H9 (cell line): ENCODE measurements around the gene NSUN2. TPM values are rescaled to one million over a fixed set of nuclear protein-coding genes. Genes with fewer than 3 reads are reported as not detected.

Source experiments
- DNase-seq: peaks from one replicate; pipeline ENCODE4 v3.0.0-alpha.2; 2017
- H2AFZ ChIP-seq: one replicate; pipeline ENCODE4 v1.6.1; 2013; ENCODE audit warnings: mild to moderate bottlenecking, low read length, control low read depth, moderate library complexity
- H2AK5ac ChIP-seq: 2 replicates; pipeline ENCODE4 v1.6.1; 2013; ENCODE audit warnings: low read length, control low read depth, mixed read lengths; ENCODE audit not compliant: insufficient read length
- H2BK120ac ChIP-seq: one replicate; pipeline ENCODE4 v1.6.1; 2013; ENCODE audit warnings: low read depth, mild to moderate bottlenecking, low read length, control low read depth, inconsistent platforms; ENCODE audit not compliant: poor library complexity, severe bottlenecking
- H2BK12ac ChIP-seq: 2 replicates; pipeline ENCODE4 v1.6.1; 2013; ENCODE audit warnings: low read length, control low read depth, mixed read lengths, low read depth; ENCODE audit not compliant: insufficient read length
- H2BK15ac ChIP-seq: 2 replicates; pipeline ENCODE4 v1.6.1; 2013; ENCODE audit warnings: low read depth, low read length, control low read depth
- H2BK20ac ChIP-seq: one replicate; pipeline ENCODE4 v1.6.1; 2013; ENCODE audit warnings: low read depth, mild to moderate bottlenecking, low read length, control low read depth, inconsistent platforms; ENCODE audit not compliant: poor library complexity, severe bottlenecking
- H2BK5ac ChIP-seq: 2 replicates; pipeline ENCODE4 v1.6.1; 2013; ENCODE audit warnings: low read length, control low read depth, mixed read lengths; ENCODE audit not compliant: insufficient read length
- H3K14ac ChIP-seq: 2 replicates; pipeline ENCODE4 v1.6.1; 2013; ENCODE audit warnings: low read length, control low read depth; ENCODE audit not compliant: insufficient read depth
- H3K18ac ChIP-seq: 2 replicates; pipeline ENCODE4 v1.6.1; 2013; ENCODE audit warnings: low read depth, mild to moderate bottlenecking, mixed read lengths, low read length, control low read depth; ENCODE audit not compliant: insufficient read length
- H3K23ac ChIP-seq: 2 replicates; pipeline ENCODE4 v1.6.1; 2013; ENCODE audit warnings: low read length, control low read depth, mixed read lengths, low read depth; ENCODE audit not compliant: insufficient read length
- H3K23me2 ChIP-seq: 2 replicates; pipeline ENCODE4 v1.6.1; 2013; ENCODE audit warnings: low read depth, mild to moderate bottlenecking, mixed read lengths, low read length, control low read depth; ENCODE audit not compliant: insufficient read length, poor library complexity, severe bottlenecking
- H3K27ac ChIP-seq: 2 replicates; pipeline ENCODE4 v1.5.1; 2013; ENCODE audit warnings: low read length, control low read depth, mixed read lengths, low read depth; ENCODE audit not compliant: insufficient read length
- H3K27me3 ChIP-seq: 2 replicates; pipeline ENCODE4 v1.6.1; 2013; ENCODE audit warnings: low read length, control low read depth, inconsistent platforms; ENCODE audit not compliant: insufficient read depth
- H3K4ac ChIP-seq: 2 replicates; pipeline ENCODE4 v1.6.1; 2013; ENCODE audit warnings: low read depth, mild to moderate bottlenecking, control low read depth, inconsistent platforms, low read length, moderate library complexity
- H3K4me1 ChIP-seq: 2 replicates; pipeline ENCODE4 v1.6.1; 2013; ENCODE audit warnings: low read length, control low read depth, inconsistent platforms; ENCODE audit not compliant: insufficient read depth
- H3K4me2 ChIP-seq: 2 replicates; pipeline ENCODE4 v1.6.1; 2013; ENCODE audit warnings: low read length, control low read depth, mixed read lengths; ENCODE audit not compliant: insufficient read length, insufficient read depth
- H3K56ac ChIP-seq: 2 replicates; pipeline ENCODE4 v1.6.1; 2013; ENCODE audit warnings: low read depth, mild to moderate bottlenecking, mixed read lengths, low read length, control low read depth; ENCODE audit not compliant: insufficient read length
- H3K79me1 ChIP-seq: 2 replicates; pipeline ENCODE4 v1.6.1; 2013; ENCODE audit warnings: low read depth, mild to moderate bottlenecking, moderate library complexity, low read length, control low read depth, inconsistent platforms; ENCODE audit not compliant: insufficient read depth, poor library complexity, severe bottlenecking
- H3K79me2 ChIP-seq: 2 replicates; pipeline ENCODE4 v1.6.1; 2013; ENCODE audit warnings: low read length, control low read depth, inconsistent platforms; ENCODE audit not compliant: insufficient read depth
- H3K9ac ChIP-seq: 2 replicates; pipeline ENCODE4 v1.6.1; 2013; ENCODE audit warnings: low read length, control low read depth, mixed read lengths; ENCODE audit not compliant: insufficient read length; ENCODE audit errors: extremely low read depth
- H3K9me3 ChIP-seq: one replicate; pipeline ENCODE4 v1.6.1; 2013; ENCODE audit warnings: low read depth, low read length, inconsistent platforms; ENCODE audit not compliant: control insufficient read depth
- H3T11ph ChIP-seq: one replicate; pipeline ENCODE4 v1.6.1; 2013; ENCODE audit warnings: mild to moderate bottlenecking, low read length, control low read depth, inconsistent platforms
- H4K20me1 ChIP-seq: one replicate; pipeline ENCODE4 v1.6.1; 2013; ENCODE audit not compliant: control insufficient read depth, insufficient read length, insufficient read depth
- H4K5ac ChIP-seq: 2 replicates; pipeline ENCODE4 v1.6.1; 2013; ENCODE audit warnings: low read depth, mild to moderate bottlenecking, mixed read lengths, low read length, control low read depth; ENCODE audit not compliant: insufficient read length
- H4K8ac ChIP-seq: replicated peaks from 2 replicates; pipeline ENCODE4 v1.6.1; 2013; ENCODE audit warnings: low read length, control low read depth, mixed read lengths, low read depth; ENCODE audit not compliant: insufficient read length
- H4K91ac ChIP-seq: 2 replicates; pipeline ENCODE4 v1.6.1; 2013; ENCODE audit warnings: low read depth, mild to moderate bottlenecking, moderate library complexity, mixed read lengths, low read length, control low read depth; ENCODE audit not compliant: insufficient read length
- H3K27ac Mint-ChIP-seq, 3 experiments: 2 replicates in 2 of 3; 3 replicates in 1 of 3; pipeline ENCODE4 v1.8.0; 2020 to 2021; ENCODE audit warnings: mixed read lengths in 3 of 3, mild to moderate bottlenecking in 1 of 3, moderate library complexity in 1 of 3
- H3K27me3 Mint-ChIP-seq: 2 replicates; pipeline ENCODE4 v1.8.0; 2021; ENCODE audit warnings: low read depth, mild to moderate bottlenecking, moderate library complexity, mixed read lengths
- H3K36me3 Mint-ChIP-seq, 3 experiments: 2 replicates in 2 of 3; 3 replicates in 1 of 3; pipeline ENCODE4 v1.8.0; 2020 to 2021; ENCODE audit warnings: low read depth in 3 of 3, mixed read lengths in 3 of 3; ENCODE audit not compliant: insufficient read depth in 1 of 3
- H3K4me1 Mint-ChIP-seq, 2 experiments: 2 replicates each; pipeline ENCODE4 v1.8.0; 2020; ENCODE audit warnings: mixed read lengths in 2 of 2
- H3K4me3 Mint-ChIP-seq, 2 experiments: 2 replicates in 1 of 2; 3 replicates in 1 of 2; pipeline ENCODE4 v1.8.0; 2020 to 2021; ENCODE audit warnings: mild to moderate bottlenecking in 2 of 2, mixed read lengths in 2 of 2, moderate library complexity in 1 of 2
- H3K9me3 Mint-ChIP-seq, 2 experiments: 2 replicates in 1 of 2; 3 replicates in 1 of 2; pipeline ENCODE4 v1.8.0; 2020; ENCODE audit warnings: mild to moderate bottlenecking in 2 of 2, mixed read lengths in 2 of 2, moderate library complexity in 1 of 2
- WGBS: extraction: QIAGEN DNeasy Blood & Tissue Kit; methylation state at CpG from one replicate; pipeline ENCODE4 v1.1.7; 2013; ENCODE audit warnings: missing lambda C conversion rate, low lambda C conversion rate, mixed read lengths; ENCODE audit not compliant: insufficient read length; ENCODE audit errors: extremely low coverage; 5-methylcytosine and 5-hydroxymethylcytosine counted together
- total RNA-seq: library from RNA; stranded (reverse); gene quantifications from 2 replicates; pipeline ENCODE4 v1.2.1, GENCODE V29; 2021
- TF ChIP-seq, protein P1 (sequence below): fragments of 200-600 bp; sonication (generic); conservative IDR thresholded peaks from 3 replicates; pipeline ENCODE4 v1.8.0; 2021; ENCODE audit warnings: antibody characterized with exemption, mild to moderate bottlenecking

Gene NSUN2
- total RNA-seq, 1 experiment from 2014 or later, result 115 TPM

DNA sequence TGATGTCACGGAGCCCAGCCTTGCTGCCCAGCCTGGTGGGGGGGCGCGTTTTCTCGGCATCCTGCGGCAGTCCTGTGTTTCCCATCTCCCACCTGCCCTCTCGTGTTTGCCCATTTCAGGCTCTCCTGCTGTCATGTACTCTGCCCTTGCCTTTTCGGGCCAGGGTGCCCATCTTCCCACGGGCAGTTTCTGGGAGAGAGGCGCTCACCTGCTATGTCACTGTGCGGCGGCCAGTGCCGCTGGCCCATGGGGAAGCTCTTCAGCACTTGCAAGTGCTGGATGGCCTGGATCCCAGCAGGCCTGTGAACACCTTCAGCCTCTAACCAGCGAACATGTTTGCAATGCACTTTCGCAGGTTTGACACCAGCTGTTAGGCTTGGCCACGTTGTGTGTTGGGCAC lies 33.9 kb upstream of the NSUN2 start:
- no peak overlapping the region for H2AK5ac ChIP-seq
- H4K5ac ChIP-seq, result no peak overlapping the region
- no peak overlapping the region for H4K91ac ChIP-seq
- Mint-ChIP-seq H3K27me3 (no peaks in the 10 kb centered on the region), H3K36me3 (peaks cover 19 to 25% (median 23%) of the 10 kb centered on the region in 3 experiments; a peak in 6 of 7 replicates), H3K4me3 (no peak overlapping the region), H3K27ac (peak overlapping the region in 1 of 3 experiments; percentile 70; a peak in 1 of 7 replicates), H3K4me1 (peaks cover 11 to 16% of the 10 kb centered on the region in 2 experiments), H3K9me3 (no peaks in the 10 kb centered on the region)
- H2AFZ ChIP-seq, result no peak overlapping the region
- H3K56ac ChIP-seq, result no peak overlapping the region
- TF ChIP-seq, protein P1, sequence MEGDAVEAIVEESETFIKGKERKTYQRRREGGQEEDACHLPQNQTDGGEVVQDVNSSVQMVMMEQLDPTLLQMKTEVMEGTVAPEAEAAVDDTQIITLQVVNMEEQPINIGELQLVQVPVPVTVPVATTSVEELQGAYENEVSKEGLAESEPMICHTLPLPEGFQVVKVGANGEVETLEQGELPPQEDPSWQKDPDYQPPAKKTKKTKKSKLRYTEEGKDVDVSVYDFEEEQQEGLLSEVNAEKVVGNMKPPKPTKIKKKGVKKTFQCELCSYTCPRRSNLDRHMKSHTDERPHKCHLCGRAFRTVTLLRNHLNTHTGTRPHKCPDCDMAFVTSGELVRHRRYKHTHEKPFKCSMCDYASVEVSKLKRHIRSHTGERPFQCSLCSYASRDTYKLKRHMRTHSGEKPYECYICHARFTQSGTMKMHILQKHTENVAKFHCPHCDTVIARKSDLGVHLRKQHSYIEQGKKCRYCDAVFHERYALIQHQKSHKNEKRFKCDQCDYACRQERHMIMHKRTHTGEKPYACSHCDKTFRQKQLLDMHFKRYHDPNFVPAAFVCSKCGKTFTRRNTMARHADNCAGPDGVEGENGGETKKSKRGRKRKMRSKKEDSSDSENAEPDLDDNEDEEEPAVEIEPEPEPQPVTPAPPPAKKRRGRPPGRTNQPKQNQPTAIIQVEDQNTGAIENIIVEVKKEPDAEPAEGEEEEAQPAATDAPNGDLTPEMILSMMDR, result no peak
- H3K14ac ChIP-seq, result no peak overlapping the region; the same call in 1 of the 2 replicates
- no peak overlapping the region for H4K8ac ChIP-seq
- WGBS, result no CpG with 5 or more reads among the region's 15 CpGs
- no peak overlapping the region for H2BK120ac ChIP-seq
- H3K79me2 ChIP-seq, result no peaks in the 10 kb centered on the region
- no peak for DNase-seq
- H3T11ph ChIP-seq, result no peak overlapping the region
- H3K4me1 ChIP-seq, result peaks cover 3% of the 10 kb centered on the region; the same call in 1 of the 2 replicates
- H3K4me2 ChIP-seq, result no peak overlapping the region
- no peaks in the 10 kb centered on the region for H3K23me2 ChIP-seq
- H3K9ac ChIP-seq, result no peak overlapping the region
- no peaks in the 10 kb centered on the region for H3K9me3 ChIP-seq
- no peak overlapping the region for H2BK20ac ChIP-seq
- no peak overlapping the region for H2BK5ac ChIP-seq
- no peak overlapping the region for H3K4ac ChIP-seq
- no peak overlapping the region for H3K27ac ChIP-seq
- no peak overlapping the region for H3K23ac ChIP-seq
- no peaks in the 10 kb centered on the region for H3K27me3 ChIP-seq
- no peaks in the 10 kb centered on the region for H3K79me1 ChIP-seq
- no peak overlapping the region for H2BK15ac ChIP-seq
- H2BK12ac ChIP-seq, result no peak overlapping the region
- H4K20me1 ChIP-seq, result no peaks in the 10 kb centered on the region
- no peak overlapping the region for H3K18ac ChIP-seq
